CD14-positive monocyte (primary cell): ENCODE results near the gene PREX1. TPM values are rescaled to one million over a fixed set of nuclear protein-coding genes. Genes with fewer than 3 reads are reported as not detected.

Source experiments
- DNase-seq, 3 donors: peaks; one replicate each; pipeline ENCODE4 v3.0.0-alpha.2; 2011 to 2022
- H2AFZ ChIP-seq: 2 replicates; pipeline ENCODE4 v1.6.0; 2012; ENCODE audit warnings: mild to moderate bottlenecking, low read depth, low read length, inconsistent platforms; ENCODE audit not compliant: insufficient read depth, poor library complexity, severe bottlenecking
- H3K27ac ChIP-seq, 2 donors: 1 replicate in 1 of 2; 2 replicates in 1 of 2; pipeline ENCODE4 v1.5.1; 2012 to 2013; ENCODE audit warnings: low read length in 2 of 2, control low read depth in 1 of 2, inconsistent platforms in 1 of 2, low read depth in 1 of 2, mild to moderate bottlenecking in 1 of 2
- H3K27me3 ChIP-seq, 2 donors: one replicate each; pipeline versions ENCODE4 v1.6.0 to v1.6.1; 2011 to 2013; ENCODE audit warnings: low read length in 2 of 2; ENCODE audit not compliant: control insufficient read depth in 2 of 2, insufficient read depth in 2 of 2
- H3K36me3 ChIP-seq, 2 donors: replicated peaks in 1 of 2; 1 replicate in 1 of 2; 2 replicates in 1 of 2; pipeline versions ENCODE4 v1.5.1 to v1.6.1; 2012 to 2013; ENCODE audit warnings: low read length in 2 of 2, control low read depth in 1 of 2, inconsistent platforms in 1 of 2, mild to moderate bottlenecking in 1 of 2; ENCODE audit not compliant: insufficient read depth in 2 of 2, control insufficient read depth in 1 of 2
- H3K4me1 ChIP-seq, 2 donors: 1 replicate in 1 of 2; 2 replicates in 1 of 2; pipeline versions ENCODE4 v1.5.1 to v1.6.1; 2012 to 2013; ENCODE audit warnings: low read length in 2 of 2, control low read depth in 1 of 2, inconsistent platforms in 1 of 2, mild to moderate bottlenecking in 1 of 2, moderate library complexity in 1 of 2; ENCODE audit not compliant: insufficient read depth in 2 of 2, control insufficient read depth in 1 of 2
- H3K4me2 ChIP-seq: replicated peaks from 2 replicates; pipeline ENCODE3; 2012; ENCODE audit warnings: low read length, moderate library complexity, mild to moderate bottlenecking; ENCODE audit not compliant: poor library complexity, severe bottlenecking; ENCODE audit errors: extremely low read depth
- H3K4me3 ChIP-seq, 3 experiments: fragments of 200-600 bp in 1 of 3; sonication (generic) in 1 of 3; replicated peaks in 1 of 3; 1 replicate in 2 of 3; 2 replicates in 1 of 3; pipeline ENCODE4 v1.5.1; 2011 to 2013; ENCODE audit warnings: low read length in 3 of 3, mild to moderate bottlenecking in 3 of 3, control low read depth in 2 of 3, low read depth in 2 of 3, inconsistent platforms in 1 of 3, moderate library complexity in 1 of 3
- H3K79me2 ChIP-seq: 2 replicates; pipeline ENCODE4 v1.6.0; 2012; ENCODE audit warnings: mild to moderate bottlenecking, control low read depth, inconsistent platforms, low read length, moderate library complexity; ENCODE audit not compliant: insufficient read depth
- H3K9ac ChIP-seq: 2 replicates; pipeline ENCODE4 v1.6.0; 2017; ENCODE audit warnings: low read length, mild to moderate bottlenecking; ENCODE audit not compliant: insufficient read depth, poor library complexity, severe bottlenecking
- H3K9me3 ChIP-seq, 2 donors: replicated peaks in 1 of 2; 1 replicate in 1 of 2; 2 replicates in 1 of 2; pipeline versions ENCODE4 v1.5.1 to v1.6.1; 2012 to 2013; ENCODE audit warnings: low read length in 2 of 2, control low read depth in 1 of 2; ENCODE audit not compliant: control insufficient read depth in 1 of 2, insufficient read depth in 1 of 2
- H4K20me1 ChIP-seq: 2 replicates; pipeline ENCODE4 v1.6.0; 2012; ENCODE audit warnings: mild to moderate bottlenecking, low read length, control low read depth, moderate library complexity; ENCODE audit not compliant: insufficient read depth
- H3K27ac Mint-ChIP-seq, 7 donors: one replicate each; pipeline ENCODE4 v1.8.0; 2020; ENCODE audit warnings: mild to moderate bottlenecking in 7 of 7, mixed read lengths in 7 of 7, moderate library complexity in 6 of 7, inconsistent platforms in 2 of 7
- H3K27me3 Mint-ChIP-seq, 3 donors: one replicate each; pipeline ENCODE4 v1.8.0; 2021 to 2022; ENCODE audit warnings: low read depth in 3 of 3, mild to moderate bottlenecking in 3 of 3, mixed read lengths in 3 of 3, moderate library complexity in 3 of 3, inconsistent platforms in 1 of 3
- H3K36me3 Mint-ChIP-seq, 2 donors: one replicate each; pipeline ENCODE4 v1.8.0; 2020; ENCODE audit warnings: mixed read lengths in 2 of 2, inconsistent platforms in 1 of 2, mild to moderate bottlenecking in 1 of 2
- H3K4me1 Mint-ChIP-seq: one replicate; pipeline ENCODE4 v1.8.0; 2020; ENCODE audit warnings: mild to moderate bottlenecking, mixed read lengths
- H3K4me3 Mint-ChIP-seq, 2 donors: one replicate each; pipeline ENCODE4 v1.8.0; 2020; ENCODE audit warnings: mild to moderate bottlenecking in 2 of 2, mixed read lengths in 2 of 2, moderate library complexity in 1 of 2
- H3K9me3 Mint-ChIP-seq, 7 donors: one replicate each; pipeline ENCODE4 v1.8.0; 2020 to 2022; ENCODE audit warnings: mixed read lengths in 7 of 7, mild to moderate bottlenecking in 6 of 7, moderate library complexity in 6 of 7, inconsistent platforms in 2 of 7
- CTCF ChIP-seq: fragments of 200-600 bp; IDR thresholded peaks from one replicate; pipeline ENCODE4 v1.8.0; 2022; ENCODE audit warnings: antibody characterized with exemption, mild to moderate bottlenecking
- WGBS: methylation state at CpG from one replicate; pipeline ENCODE4 v1.1.5; 2013; ENCODE audit warnings: missing lambda C conversion rate; ENCODE audit not compliant: insufficient coverage; 5-methylcytosine and 5-hydroxymethylcytosine counted together
- intact Hi-C, 2 donors: fragments of 100-400 bp; cut with micrococcal nuclease; formaldehyde crosslinking; loops; one replicate each; pipeline versions ENCODE4 v1.15.0 to v1.15.1; 2023
- polyA plus RNA-seq, 3 donors: library from polyadenylated mRNA; depleted of rRNA in 1 of 3; unstranded in 2 of 3; stranded (reverse) in 1 of 3; fragments of 300-500 nt in 2 of 3; fragments of >200 nt in 1 of 3; fragmentation: Illumina TruSeq in 2 of 3; gene quantifications; 1 replicate in 2 of 3; 2 replicates in 1 of 3; pipeline ENCODE4 v1.2.3, GENCODE V29; 2012 to 2021

Gene PREX1
- polyA plus RNA-seq, 3 donors: 24.3 to 114 (median 27.5) TPM

- H3K36me3 Mint-ChIP-seq: peaks cover 25 to 32% of the 10 kb centered on the region in 2 donors
- no peak overlapping the region for H3K27ac Mint-ChIP-seq
- peaks cover 56% of the 10 kb centered on the region for H3K4me1 Mint-ChIP-seq
- Histone ChIP-seq H3K4me2 (no peak overlapping the region), H3K4me3 (no peak overlapping the region), H2AFZ (no peak overlapping the region), H3K9me3 (no peaks in the 10 kb centered on the region), H3K27ac (peak overlapping the region; percentile 56 to 71), H3K27me3 (no peaks in the 10 kb centered on the region), H3K79me2 (peaks cover 95% of the 10 kb centered on the region), H3K36me3 (peaks cover 7 to 8% of the 10 kb centered on the region in 2 donors), H3K4me1 (peaks cover 68 to 93% of the 10 kb centered on the region in 2 donors), H3K9ac (peak overlapping the region; percentile 2), H4K20me1 (peaks cover 97% of the 10 kb centered on the region)
- DNase-seq: no peak
- WGBS: 64% methylated on average over 2 of the region's 9 CpGs
- intact Hi-C loops: no loop called here
- no peak overlapping the region for H3K4me3 Mint-ChIP-seq
- no peak for TF ChIP-seq CTCF
- H3K9me3 Mint-ChIP-seq: peaks cover 0 to 4% (median 0%) of the 10 kb centered on the region in 7 donors
- peaks cover 0 to 5% (median 3%) of the 10 kb centered on the region in 3 donors for H3K27me3 Mint-ChIP-seq
Measured at GRCh38 chr20:48783533-48784272, 44.1 kb downstream of the PREX1 start.

GRCh38 chr20:48782901-48783308 lies 44.9 kb downstream of the PREX1 start:
- peaks cover 55% of the 10 kb centered on the region for H3K4me1 Mint-ChIP-seq
- Histone ChIP-seq H3K9ac (no peak overlapping the region), H3K4me2 (peak overlapping the region; percentile 12), H3K36me3 (peaks cover 7 to 8% of the 10 kb centered on the region in 2 donors), H3K79me2 (peaks cover 97% of the 10 kb centered on the region), H3K27me3 (no peaks in the 10 kb centered on the region), H2AFZ (no peak overlapping the region), H4K20me1 (peaks cover 89% of the 10 kb centered on the region), H3K9me3 (no peaks in the 10 kb centered on the region), H3K27ac (peak overlapping the region; percentile 56 to 71), H3K4me1 (peaks cover 67 to 93% of the 10 kb centered on the region in 2 donors), H3K4me3 (no peak overlapping the region)
- peaks cover 28 to 38% of the 10 kb centered on the region in 2 donors for H3K36me3 Mint-ChIP-seq
- TF ChIP-seq CTCF: no peak
- H3K4me3 Mint-ChIP-seq: no peak overlapping the region
- DNase-seq: peak in 1 of 3 donors; percentile 39
- intact Hi-C loops: no loop called here
- 85% methylated on average over 2 of the region's 6 CpGs for WGBS
- no peak overlapping the region for H3K27ac Mint-ChIP-seq
- peaks cover 0 to 4% (median 0%) of the 10 kb centered on the region in 7 donors for H3K9me3 Mint-ChIP-seq
- peaks cover 0 to 3% (median 2%) of the 10 kb centered on the region in 3 donors for H3K27me3 Mint-ChIP-seq
